Fibroblast of mammary gland (primary cell): ENCODE results near the gene MNS1.

Experiments
- DNase-seq: peaks from one replicate; pipeline ENCODE4 v3.0.0-alpha.2; 2010; ENCODE audit warnings: low read depth
- H3K4me3 ChIP-seq: 2 replicates; pipeline ENCODE4 v1.5.1; 2011; ENCODE audit warnings: low read depth, mild to moderate bottlenecking, low read length, moderate library complexity; ENCODE audit not compliant: control insufficient read depth
- CTCF ChIP-seq: conservative IDR thresholded peaks from 2 replicates; pipeline ENCODE4 v1.5.1; 2011; ENCODE audit warnings: low read depth, low read length, inconsistent platforms; ENCODE audit not compliant: control insufficient read depth, insufficient read depth

Gene MNS1

DNA sequence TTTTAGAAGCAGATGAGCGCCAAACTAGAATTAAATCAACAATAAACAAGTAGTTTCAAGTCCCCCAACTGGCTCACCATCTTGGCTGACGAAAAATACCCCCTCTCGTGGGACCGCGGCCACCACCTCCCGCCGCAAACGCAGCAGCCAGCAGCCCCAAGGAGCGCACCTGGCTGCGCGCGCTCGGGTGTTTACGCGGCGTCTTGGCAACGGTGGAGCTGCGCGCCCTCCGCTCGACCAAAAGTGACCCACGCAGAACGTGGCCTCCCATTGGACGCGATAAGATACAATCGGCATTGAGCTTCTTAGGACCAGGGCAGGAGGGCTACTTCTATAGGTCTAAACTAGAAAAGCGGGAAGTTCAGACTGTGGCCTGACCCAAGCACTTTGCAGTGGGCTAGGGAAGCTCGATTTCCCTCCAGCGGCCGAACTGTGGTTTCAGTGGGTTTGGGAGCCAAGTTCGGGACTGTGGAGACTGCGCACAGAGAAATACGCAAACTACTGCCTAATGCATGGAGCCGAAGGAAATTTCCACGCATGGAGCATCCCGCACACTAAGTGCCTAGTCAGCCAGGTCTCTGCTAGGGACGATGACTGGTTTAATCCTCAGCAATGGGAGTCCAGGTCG lies at the start of gene MNS1:
Gene MNS1 (minus strand): TSS at position 245 of the 628 bp plus-strand sequence. CDS start 165 bp downstream, at position 80.
- DNase-seq, result peak; percentile 97
- TF ChIP-seq CTCF, result no peak
- H3K4me3 ChIP-seq, result peak within 1 kb of the TSS; percentile 72

- peak; percentile 78 for TF ChIP-seq CTCF
- H3K4me3 ChIP-seq, result peak overlapping the region; percentile 18
- DNase-seq, result peak; percentile 83
These were observed 31.7 kb upstream of the MNS1 start for GRCh38 chr15:56496635-56497034.

- no peak overlapping the region for H3K4me3 ChIP-seq
- no peak for DNase-seq
- TF ChIP-seq CTCF, result no peak
These were observed 30.6 kb upstream of the MNS1 start for GRCh38 chr15:56495533-56495932.

DNA sequence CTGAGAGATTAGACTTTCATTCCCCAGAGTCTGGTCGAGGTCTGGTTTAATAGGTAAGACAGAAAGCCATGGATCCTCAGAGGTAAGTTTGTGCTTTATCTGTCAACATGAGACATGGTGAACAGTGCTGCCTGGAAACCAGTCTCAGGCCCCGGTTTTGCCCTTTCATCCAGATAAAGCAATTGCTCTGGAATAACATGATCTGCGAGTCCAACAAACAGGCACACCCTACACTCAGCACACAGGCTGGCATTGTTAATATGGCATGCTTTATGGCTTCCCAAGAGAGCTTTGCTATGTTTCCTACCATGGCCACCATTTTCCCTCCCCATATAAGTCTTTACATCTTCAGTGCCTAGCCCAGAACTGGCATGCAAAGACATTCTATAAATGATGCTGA lies 30.1 kb upstream of the MNS1 start:
- DNase-seq, result no peak
- H3K4me3 ChIP-seq, result no peak overlapping the region
- TF ChIP-seq CTCF, result no peak

DNA sequence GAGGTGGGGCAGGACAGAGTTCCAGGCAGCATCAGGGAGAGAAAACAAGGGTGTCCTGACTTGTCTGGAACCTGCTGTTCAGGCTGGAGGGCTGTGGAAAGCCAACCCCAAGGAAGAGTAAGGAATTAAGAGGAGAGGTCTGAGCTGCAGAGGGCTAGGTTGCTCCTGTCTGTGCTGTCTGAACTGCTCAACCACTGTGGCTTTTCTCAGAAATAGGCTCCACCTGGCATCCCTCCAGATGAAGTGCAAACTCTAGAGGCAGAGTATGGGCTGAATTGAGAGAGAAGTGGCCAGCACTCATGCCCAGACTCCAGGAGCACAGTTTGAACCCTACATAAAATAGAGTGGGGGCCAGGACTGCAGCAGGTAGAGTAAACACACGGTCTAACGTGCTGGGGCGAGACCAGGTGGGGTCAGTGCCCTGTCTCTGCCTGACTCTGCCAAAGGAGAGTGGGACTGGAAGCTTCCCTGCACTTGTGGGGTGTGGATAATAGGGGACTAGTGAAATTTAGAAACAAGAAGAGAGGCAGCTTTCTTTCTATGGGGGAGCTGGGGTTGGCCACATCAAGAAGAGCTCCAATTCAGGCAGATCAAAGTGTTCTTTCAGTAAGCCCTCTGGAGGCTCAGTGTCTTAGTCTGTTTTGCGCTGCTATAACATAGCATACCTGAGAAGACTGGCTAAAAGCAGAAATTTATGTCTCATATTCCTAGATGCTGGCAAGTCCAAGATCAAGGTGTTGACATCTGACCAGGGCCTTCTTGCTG lies 28.0 kb upstream of the MNS1 start:
- DNase-seq, result no peak
- H3K4me3 ChIP-seq, result no peak overlapping the region
- no peak for TF ChIP-seq CTCF

DNA sequence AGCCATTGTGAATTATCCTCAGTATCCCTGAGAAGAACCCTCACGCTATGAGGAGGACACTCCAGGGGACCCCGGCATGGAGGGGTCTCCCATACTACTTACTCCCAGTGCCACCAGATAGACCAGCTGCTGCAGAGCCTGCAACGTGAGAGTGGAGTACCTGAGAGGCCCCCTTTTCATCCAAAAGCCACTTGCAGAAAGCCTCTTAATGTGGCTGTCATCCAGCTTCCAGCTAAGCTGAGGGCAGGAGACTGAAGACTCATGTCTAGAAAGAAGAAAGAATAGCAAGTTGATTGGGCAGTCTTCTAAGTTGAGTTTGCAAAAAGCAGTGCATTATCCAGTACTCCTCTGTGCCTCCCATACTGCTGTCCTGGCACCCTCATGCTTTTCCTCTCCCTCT lies 27.3 kb upstream of the MNS1 start:
- TF ChIP-seq CTCF, result no peak
- DNase-seq, result no peak
- no peak overlapping the region for H3K4me3 ChIP-seq
